Naive thymus-derived CD4-positive, alpha-beta T cell (primary cell): Measurements from ENCODE around the gene CAMP. TPM values are rescaled to one million over a fixed set of nuclear protein-coding genes. Genes with fewer than 3 reads are reported as not detected.
A peak's percentile ranks its signal among the peaks of the same experiment; 100 is the strongest.

Experiments used
- ATAC-seq: fragments of 150-1000 bp; cut with Tn5 transposase; 2 replicates; pipeline ENCODE4 v1.10.0; 2021; ENCODE audit warnings: mild to moderate bottlenecking, moderate library complexity
- CTCF ChIA-PET: fragments of 350-600 bp; sonication (Branson Sonifier 250); formaldehyde crosslinking; loops from one replicate; lab custom pipeline; 2021; ENCODE audit warnings: antibody characterized with exemption; lab: Charles Lee
- POLR2A ChIA-PET: fragments of 350-600 bp; sonication (Branson Sonifier 250); formaldehyde crosslinking; loops from one replicate; lab custom pipeline; 2021; ENCODE audit warnings: antibody characterized with exemption, inconsistent platforms; lab: Charles Lee
- DNase-seq, 9 donors: peaks; one replicate each; pipeline versions ENCODE4 v3.0.0 to v3.0.0-alpha.2; 2020 to 2022; ENCODE audit warnings: mixed read lengths in 1 of 9
- H3K27ac ChIP-seq: one replicate; pipeline ENCODE4 v1.7.0; 2013; ENCODE audit warnings: mild to moderate bottlenecking, low read depth, low read length, moderate library complexity
- H3K27me3 ChIP-seq, 2 donors: one replicate each; pipeline ENCODE4 v1.7.0; 2013; ENCODE audit warnings: low read length in 2 of 2, mild to moderate bottlenecking in 2 of 2, moderate library complexity in 2 of 2; ENCODE audit not compliant: control insufficient read depth in 2 of 2, insufficient read depth in 2 of 2
- H3K36me3 ChIP-seq, 3 experiments: 1 replicate in 2 of 3; 2 replicates in 1 of 3; pipeline ENCODE4 v1.7.0; 2013; ENCODE audit warnings: low read length in 3 of 3, mild to moderate bottlenecking in 3 of 3, moderate library complexity in 1 of 3; ENCODE audit not compliant: insufficient read depth in 3 of 3, control insufficient read depth in 2 of 3
- H3K4me1 ChIP-seq, 2 donors: one replicate each; pipeline ENCODE4 v1.7.0; 2013; ENCODE audit warnings: low read length in 2 of 2, mild to moderate bottlenecking in 2 of 2, moderate library complexity in 1 of 2; ENCODE audit not compliant: control insufficient read depth in 2 of 2, insufficient read depth in 2 of 2
- H3K4me3 ChIP-seq: 2 replicates; pipeline ENCODE4 v1.7.0; 2013; ENCODE audit warnings: mild to moderate bottlenecking, low read length
- H3K9me3 ChIP-seq, 3 experiments: 1 replicate in 2 of 3; 2 replicates in 1 of 3; pipeline ENCODE4 v1.7.0; 2013; ENCODE audit warnings: low read length in 3 of 3; ENCODE audit not compliant: control insufficient read depth in 2 of 3
- H3K27ac Mint-ChIP-seq, 9 donors: one replicate each; pipeline ENCODE4 v1.8.0; 2020 to 2022; ENCODE audit warnings: mixed read lengths in 9 of 9, mild to moderate bottlenecking in 8 of 9, moderate library complexity in 5 of 9, inconsistent platforms in 2 of 9
- H3K27me3 Mint-ChIP-seq, 5 donors: one replicate each; pipeline ENCODE4 v1.8.0; 2021 to 2022; ENCODE audit warnings: mixed read lengths in 5 of 5, mild to moderate bottlenecking in 1 of 5
- H3K36me3 Mint-ChIP-seq, 5 donors: one replicate each; pipeline ENCODE4 v1.8.0; 2020 to 2022; ENCODE audit warnings: mixed read lengths in 5 of 5, mild to moderate bottlenecking in 3 of 5, inconsistent platforms in 1 of 5
- H3K4me1 Mint-ChIP-seq, 7 donors: one replicate each; pipeline ENCODE4 v1.8.0; 2020 to 2022; ENCODE audit warnings: mixed read lengths in 7 of 7, mild to moderate bottlenecking in 3 of 7, inconsistent platforms in 1 of 7
- H3K4me3 Mint-ChIP-seq, 10 donors: one replicate each; pipeline ENCODE4 v1.8.0; 2020 to 2022; ENCODE audit warnings: mild to moderate bottlenecking in 10 of 10, mixed read lengths in 10 of 10, moderate library complexity in 6 of 10, inconsistent platforms in 2 of 10
- H3K9me3 Mint-ChIP-seq, 11 donors: one replicate each; pipeline ENCODE4 v1.8.0; 2020 to 2022; ENCODE audit warnings: mixed read lengths in 11 of 11, mild to moderate bottlenecking in 4 of 11, inconsistent platforms in 1 of 11, moderate library complexity in 1 of 11
- intact Hi-C, 2 donors: fragments of 100-400 bp; cut with micrococcal nuclease; formaldehyde crosslinking; loops; one replicate each; pipeline ENCODE4 v1.15.1; 2023
- polyA plus RNA-seq, 2 donors: library from polyadenylated mRNA; unstranded; fragments of 300-500 nt; fragmentation: Illumina TruSeq; gene quantifications; one replicate each; pipeline ENCODE4 v1.2.3, GENCODE V29; 2021
- total RNA-seq, 6 experiments: library from RNA in 5 of 6; stranded (reverse) in 5 of 6; gene quantifications; 1 replicate in 5 of 6; 2 replicates in 1 of 6; pipeline ENCODE4 v1.2.3 and lab custom pipeline; 2021 to 2026

CAMP gene
- total and polyA plus RNA-seq, 7 experiments from 2014 or later, result 0.54 TPM; not detected in 6

DNA sequence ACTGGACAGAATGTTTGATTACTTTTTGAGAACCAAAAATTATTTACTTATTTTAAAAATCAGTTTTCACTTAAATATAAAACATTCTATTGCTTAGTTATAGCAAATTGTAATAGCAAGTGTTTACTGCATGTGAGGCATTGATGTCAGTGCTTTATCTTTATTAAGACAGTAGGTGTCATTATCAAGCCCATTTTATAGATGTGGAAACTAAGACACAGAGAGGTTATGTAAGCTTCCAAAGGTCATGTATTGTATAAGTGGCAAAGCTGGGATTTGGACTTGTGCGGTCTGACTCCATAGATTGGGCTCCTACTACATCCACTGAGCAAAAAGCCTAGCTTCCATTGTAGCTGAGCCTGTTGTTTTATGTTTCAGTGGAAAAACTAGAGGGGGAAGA, 35.2 kb downstream of the CAMP start:
- Mint-ChIP-seq H3K9me3 (peaks cover 0 to 7% (median 0%) of the 10 kb centered on the region in 11 donors), H3K36me3 (peaks cover 16 to 51% (median 44%) of the 10 kb centered on the region in 5 donors), H3K27me3 (no peaks in the 10 kb centered on the region), H3K4me1 (peaks cover 1 to 34% (median 19%) of the 10 kb centered on the region in 7 donors), H3K4me3 (no peak overlapping the region), H3K27ac (peak overlapping the region in 5 of 9 donors; percentile 14 to 62 (median 42))
- no peak for ATAC-seq
- Histone ChIP-seq H3K27ac (no peak overlapping the region), H3K4me3 (no peak overlapping the region), H3K36me3 (peaks cover 0 to 46% (median 4%) of the 10 kb centered on the region in 3 experiments), H3K4me1 (no peaks in the 10 kb centered on the region), H3K9me3 (no peaks in the 10 kb centered on the region), H3K27me3 (no peaks in the 10 kb centered on the region)
- ChIA-PET CTCF (no interaction called here), POLR2A (no interaction called here)
- no peak for DNase-seq
- intact Hi-C loops, result no loop called here

DNA sequence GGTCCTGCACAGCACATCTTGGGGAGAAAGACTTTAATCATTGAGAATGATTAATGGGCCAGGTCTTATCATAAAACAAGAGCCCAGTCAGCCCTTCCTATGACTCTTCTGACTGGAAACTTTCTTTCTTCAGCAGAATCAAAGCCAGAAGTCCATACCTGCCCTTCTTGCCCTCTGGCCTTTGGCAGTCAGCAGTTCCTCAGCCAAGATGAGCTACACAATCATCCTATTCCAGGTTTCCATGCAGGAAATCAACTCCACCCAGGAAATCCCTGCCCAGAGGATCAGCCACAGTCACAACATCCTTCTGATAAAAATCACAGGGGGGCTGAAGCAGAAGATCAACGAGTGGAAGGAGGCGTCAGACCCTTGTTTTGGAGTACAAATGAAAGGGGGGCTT, 44.5 kb downstream of the CAMP start:
- peak overlapping the region; percentile 71 for H3K27ac ChIP-seq
- DNase-seq, result no peak
- Mint-ChIP-seq H3K36me3 (peaks cover 4 to 30% (median 5%) of the 10 kb centered on the region in 5 donors), H3K27ac (peak overlapping the region; percentile 89 to 99 (median 93)), H3K27me3 (no peaks in the 10 kb centered on the region), H3K4me1 (peaks cover 17 to 38% (median 36%) of the 10 kb centered on the region in 7 donors), H3K9me3 (no peaks in the 10 kb centered on the region), H3K4me3 (peak overlapping the region in 9 of 10 donors; percentile 11 to 81 (median 50))
- H3K4me3 ChIP-seq, result no peak overlapping the region
- ChIA-PET POLR2A (interaction anchor here (0.6 to 4.1 kb wide), 7 partner anchors 8 to 211 kb away, joined by 3 to 32 read pairs (median 5); partner anchors contain the start of gene ZNF589), CTCF (interaction anchor here (0.6 to 3.6 kb wide), 4 partner anchors 10 to 282 kb away, joined by 3 to 10 read pairs (median 4); no protein-coding TSS in a partner anchor)
- no peak for ATAC-seq
- peaks cover 0 to 19% (median 3%) of the 10 kb centered on the region in 3 experiments for H3K36me3 ChIP-seq
- no peaks in the 10 kb centered on the region for H3K27me3 ChIP-seq
- H3K9me3 ChIP-seq, result no peaks in the 10 kb centered on the region
- intact Hi-C loops, result loop anchor here (1.0 to 2.0 kb wide), 6 partner anchors 26 to 289 kb away; partner anchors contain the start of genes ZNF589 (in 2 of the 2), CDC25A (in 1 of the 2), NME6 (in 1 of the 2) and PFKFB4 (in 1 of the 2)
- H3K4me1 ChIP-seq, result peaks cover 14 to 26% of the 10 kb centered on the region in 2 donors

DNA sequence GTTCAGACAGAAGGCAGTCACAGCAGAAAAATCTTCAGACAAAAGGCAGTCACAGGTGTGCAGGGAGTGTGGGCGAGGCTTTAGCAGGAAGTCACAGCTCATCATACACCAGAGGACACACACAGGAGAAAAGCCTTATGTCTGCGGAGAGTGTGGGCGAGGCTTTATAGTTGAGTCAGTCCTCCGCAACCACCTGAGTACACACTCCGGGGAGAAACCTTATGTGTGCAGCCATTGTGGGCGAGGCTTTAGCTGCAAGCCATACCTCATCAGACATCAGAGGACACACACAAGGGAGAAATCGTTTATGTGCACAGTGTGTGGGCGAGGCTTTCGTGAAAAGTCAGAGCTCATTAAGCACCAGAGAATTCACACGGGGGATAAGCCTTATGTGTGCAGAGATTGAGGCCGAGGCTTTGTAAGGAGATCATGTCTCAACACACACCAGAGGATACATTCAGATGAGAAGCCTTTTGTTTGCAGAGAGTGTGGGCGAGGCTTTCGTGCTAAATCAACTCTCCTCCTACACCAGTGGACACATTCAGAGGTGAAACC, 45.2 kb downstream of the CAMP start:
- H3K36me3 ChIP-seq, result peaks cover 0 to 17% (median 3%) of the 10 kb centered on the region in 3 experiments
- Mint-ChIP-seq H3K4me3 (peak overlapping the region; percentile 74 to 93 (median 82)), H3K27me3 (no peaks in the 10 kb centered on the region), H3K4me1 (peaks cover 17 to 39% (median 37%) of the 10 kb centered on the region in 7 donors), H3K9me3 (no peaks in the 10 kb centered on the region), H3K27ac (peak overlapping the region; percentile 89 to 99 (median 93)), H3K36me3 (peaks cover 4 to 30% (median 5%) of the 10 kb centered on the region in 5 donors)
- peaks cover 14 to 26% of the 10 kb centered on the region in 2 donors for H3K4me1 ChIP-seq
- no peaks in the 10 kb centered on the region for H3K27me3 ChIP-seq
- H3K4me3 ChIP-seq, result peak overlapping the region; percentile 40
- intact Hi-C loops, result loop anchor here (1.0 to 2.0 kb wide), 6 partner anchors 27 to 288 kb away; partner anchors contain the start of genes ZNF589 (in 2 of the 2), CDC25A (in 1 of the 2), NME6 (in 1 of the 2) and PFKFB4 (in 1 of the 2)
- no peaks in the 10 kb centered on the region for H3K9me3 ChIP-seq
- peak; percentile 25 to 92 (median 80) for DNase-seq
- CTCF ChIA-PET, result interaction anchor here (0.6 to 3.6 kb wide), 6 partner anchors 10 to 289 kb away, joined by 3 to 10 read pairs (median 4); no protein-coding TSS in a partner anchor
- POLR2A ChIA-PET, result interaction anchor here (0.5 to 4.1 kb wide), 11 partner anchors 9 to 1673 kb away, joined by 3 to 32 read pairs (median 4); partner anchors contain the start of genes CCDC51 and ZNF589
- peak overlapping the region; percentile 71 for H3K27ac ChIP-seq
- ATAC-seq, result peak; percentile 97

DNA sequence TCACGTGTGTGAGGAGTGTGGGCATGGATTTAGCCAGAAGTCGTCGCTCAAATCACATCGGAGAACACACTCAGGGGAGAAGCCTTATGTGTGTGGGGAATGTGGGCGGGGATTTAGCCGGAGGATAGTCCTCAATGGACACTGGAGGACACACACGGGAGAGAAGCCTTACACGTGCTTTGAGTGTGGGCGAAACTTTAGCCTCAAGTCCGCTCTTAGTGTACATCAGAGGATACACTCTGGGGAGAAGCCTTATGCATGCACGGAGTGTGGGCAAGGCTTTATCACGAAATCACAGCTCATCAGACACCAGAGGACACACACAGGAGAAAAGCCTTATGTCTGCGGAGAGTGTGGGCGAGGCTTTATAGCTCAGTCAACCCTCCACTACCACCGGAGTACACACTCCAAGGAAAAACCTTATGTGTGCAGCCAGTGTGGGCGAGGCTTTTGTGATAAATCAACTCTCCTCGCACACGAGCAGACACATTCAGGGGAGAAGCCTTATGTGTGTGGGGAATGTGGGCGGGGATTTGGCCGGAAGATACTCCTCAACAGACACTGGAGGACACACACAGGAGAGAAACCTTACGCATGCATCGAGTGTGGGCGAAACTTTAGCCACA, 45.8 kb downstream of the CAMP start:
- H3K9me3 Mint-ChIP-seq, result no peaks in the 10 kb centered on the region
- ChIA-PET CTCF (interaction anchor here (0.8 to 3.6 kb wide), 9 partner anchors 8 to 288 kb away, joined by 3 to 10 read pairs (median 4); no protein-coding TSS in a partner anchor), POLR2A (interaction anchor here (0.5 to 4.1 kb wide), 12 partner anchors 10 to 1672 kb away, joined by 3 to 32 read pairs (median 4); partner anchors contain the start of genes CCDC51 and ZNF589)
- peaks cover under 1 to 27% (median under 1%) of the 10 kb centered on the region in 5 donors for H3K36me3 Mint-ChIP-seq
- Histone ChIP-seq H3K4me1 (peaks cover 14 to 26% of the 10 kb centered on the region in 2 donors), H3K4me3 (peak overlapping the region; percentile 40), H3K9me3 (no peaks in the 10 kb centered on the region), H3K36me3 (peaks cover 0 to 11% (median 3%) of the 10 kb centered on the region in 3 experiments), H3K27ac (peak overlapping the region; percentile 71), H3K27me3 (no peaks in the 10 kb centered on the region)
- H3K27ac Mint-ChIP-seq, result peak overlapping the region; percentile 89 to 99 (median 93)
- ATAC-seq (peak; percentile 14), DNase-seq (peak in 8 of 9 donors; percentile 15 to 66 (median 24))
- intact Hi-C loops, result loop anchor here (1.0 to 2.0 kb wide), 6 partner anchors 28 to 288 kb away; partner anchors contain the start of genes ZNF589 (in 2 of the 2), CDC25A (in 1 of the 2), NME6 (in 1 of the 2) and PFKFB4 (in 1 of the 2)
- H3K27me3 Mint-ChIP-seq, result no peaks in the 10 kb centered on the region
- H3K4me3 Mint-ChIP-seq, result peak overlapping the region; percentile 74 to 93 (median 82)
- peaks cover 15 to 41% (median 40%) of the 10 kb centered on the region in 7 donors for H3K4me1 Mint-ChIP-seq

DNA sequence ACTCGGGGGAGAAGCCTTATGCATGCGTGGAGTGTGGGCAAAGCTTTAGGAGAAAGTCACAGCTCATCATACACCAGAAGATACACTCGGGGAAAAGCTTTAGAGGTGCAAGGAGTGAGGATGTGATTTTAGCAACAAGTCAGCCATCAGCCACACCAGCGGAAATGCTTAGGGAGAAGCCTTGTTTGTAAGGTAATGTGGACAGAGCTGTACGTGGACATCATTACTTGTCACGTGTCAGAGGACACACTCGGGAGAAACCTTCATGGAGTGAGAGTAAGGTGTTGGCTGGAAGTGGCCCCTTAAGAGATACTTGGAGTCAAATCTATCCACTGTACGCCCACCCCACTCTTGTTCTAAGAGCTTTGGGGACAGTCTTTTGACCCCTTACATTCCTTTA, 46.3 kb downstream of the CAMP start:
- ATAC-seq (no peak), DNase-seq (no peak)
- Mint-ChIP-seq H3K27me3 (no peaks in the 10 kb centered on the region), H3K27ac (peak overlapping the region; percentile 89 to 99 (median 93)), H3K4me3 (peak overlapping the region; percentile 74 to 93 (median 82)), H3K9me3 (no peaks in the 10 kb centered on the region), H3K4me1 (peaks cover 15 to 41% (median 40%) of the 10 kb centered on the region in 7 donors), H3K36me3 (peaks cover 0 to 25% (median 0%) of the 10 kb centered on the region in 5 donors)
- Histone ChIP-seq H3K9me3 (no peaks in the 10 kb centered on the region), H3K27me3 (no peaks in the 10 kb centered on the region), H3K27ac (peak overlapping the region; percentile 71), H3K4me1 (peaks cover 14 to 26% of the 10 kb centered on the region in 2 donors), H3K4me3 (peak overlapping the region; percentile 40), H3K36me3 (peaks cover 0 to 11% (median 3%) of the 10 kb centered on the region in 3 experiments)
- ChIA-PET POLR2A (interaction anchor here (0.6 to 4.1 kb wide), 4 partner anchors 15 to 543 kb away, joined by 3 to 32 read pairs (median 5); partner anchors contain the start of gene ZNF589), CTCF (interaction anchor here (0.8 to 3.6 kb wide), 8 partner anchors 9 to 288 kb away, joined by 3 to 10 read pairs (median 4); no protein-coding TSS in a partner anchor)
- intact Hi-C loops, result loop anchor here in 1 of 2 donors (2.0 kb wide), 3 partner anchors 37 to 287 kb away; partner anchors contain the start of gene PFKFB4
